Measurements from ENCODE around the gene CDC14B.

GRCh38 chr9:96574455-96574854, 45.2 kb downstream of the CDC14B start:
- TF ChIP-seq CTCF (conservative IDR thresholded peaks at IDR 0.05 in 1 of 2, IDR thresholded peaks at IDR 0.05 in 1 of 2; ENCODE audit: extremely low read depth in 1 of 2, insufficient read depth in 1 of 2, low read depth in 1 of 2, low read length in 2 of 2) (no peak), EZH2 (IDR thresholded peaks at IDR 0.05; ENCODE audit: borderline replicate concordance, low read length) (no peak)
